Measurements from ENCODE around the gene LUM. TPM values are rescaled to one million over a fixed set of nuclear protein-coding genes. Genes with fewer than 3 reads are reported as not detected.
"Not testable (repeated sequence)": the region's sequence is repeated elsewhere in the genome, so short reads cannot be mapped to it uniquely, and the experiment has no call there.

The LUM gene
- polyA plus RNA-seq, 1 donor = 424 TPM

DNA sequence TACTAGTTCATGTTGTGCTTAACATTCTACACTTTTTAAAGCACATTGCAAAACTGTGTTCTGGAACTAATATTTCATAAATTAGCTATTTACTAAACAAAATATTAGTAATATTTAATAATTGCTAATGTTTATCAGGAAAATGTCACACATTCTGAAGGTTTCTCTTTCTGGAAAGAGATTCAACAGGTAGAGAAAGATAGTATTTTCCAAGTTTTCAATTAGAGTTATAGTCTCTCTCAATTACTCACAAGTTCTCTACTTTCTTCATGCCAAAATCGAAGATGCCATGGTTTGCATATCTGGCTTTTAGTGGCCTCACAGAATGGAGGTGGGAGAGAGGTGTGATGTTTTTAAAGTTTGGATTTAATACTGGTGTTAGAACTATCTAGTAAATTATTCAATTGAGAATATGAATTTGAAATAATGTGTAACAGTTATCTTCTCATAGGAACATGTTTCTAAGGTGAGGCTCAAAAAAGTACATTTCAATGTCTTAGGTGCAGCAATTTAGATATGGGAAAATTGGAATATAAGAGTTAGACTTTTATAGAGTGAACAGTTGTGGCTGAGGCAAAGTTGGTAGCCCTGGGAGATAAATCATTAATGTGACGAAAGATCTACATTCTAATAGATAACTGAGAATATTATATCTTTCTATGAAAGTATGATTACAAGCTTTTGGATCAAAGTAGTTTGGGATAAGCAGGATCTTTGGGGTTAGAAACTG, 1.5 kb downstream of the LUM start:
- DNase-seq = no peak

- peak; percentile 84 for DNase-seq
These were observed 2.1 kb downstream of the LUM start for GRCh38 chr12:91109148-91109564.

DNA sequence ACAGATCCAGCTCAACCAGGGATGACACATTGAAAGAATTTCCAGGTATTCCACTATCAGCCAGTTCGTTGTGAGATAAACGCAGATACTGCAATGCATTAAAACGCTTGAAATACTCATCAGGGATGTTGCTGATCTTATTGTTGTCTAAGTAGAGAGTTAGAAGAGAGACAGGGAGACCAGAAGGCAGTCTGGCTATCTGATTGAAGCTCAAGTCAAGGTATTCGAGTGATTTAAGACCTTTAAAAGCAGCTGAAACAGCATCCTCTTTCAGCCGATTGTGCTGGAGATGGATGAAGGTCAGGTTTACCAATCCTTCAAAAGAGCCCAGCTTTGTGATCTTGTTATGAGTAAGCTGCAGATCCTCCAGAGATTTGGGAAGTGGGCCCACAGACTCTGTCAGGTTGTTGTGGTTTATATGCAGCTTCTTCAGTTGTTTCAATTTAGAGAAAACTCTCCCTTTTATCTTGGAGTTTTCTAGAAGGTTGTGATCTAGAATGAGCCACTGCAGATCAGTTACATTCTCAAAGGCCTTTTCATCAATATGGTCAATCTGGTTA, 3.0 kb downstream of the LUM start:
- DNase-seq = no peak

DNA sequence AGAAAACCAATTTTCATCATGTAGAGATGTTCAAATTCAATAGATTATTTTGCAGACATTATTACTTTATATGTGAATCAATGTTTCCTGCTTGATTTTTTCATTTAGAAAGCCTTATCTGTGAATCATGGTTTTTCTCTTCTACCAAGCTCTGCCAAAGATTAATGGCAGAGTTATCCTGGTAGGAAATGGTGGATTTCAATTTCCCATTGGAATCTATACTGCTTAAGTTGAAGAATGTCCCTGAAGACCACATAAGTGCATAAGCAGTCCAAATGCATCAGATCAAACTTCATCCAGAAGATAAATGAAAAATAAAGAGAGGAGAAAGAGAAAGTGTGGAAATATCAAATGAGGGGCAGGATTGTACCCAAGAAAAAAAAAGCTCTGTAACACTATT, 5.0 kb downstream of the LUM start:
- no peak for DNase-seq

DNA sequence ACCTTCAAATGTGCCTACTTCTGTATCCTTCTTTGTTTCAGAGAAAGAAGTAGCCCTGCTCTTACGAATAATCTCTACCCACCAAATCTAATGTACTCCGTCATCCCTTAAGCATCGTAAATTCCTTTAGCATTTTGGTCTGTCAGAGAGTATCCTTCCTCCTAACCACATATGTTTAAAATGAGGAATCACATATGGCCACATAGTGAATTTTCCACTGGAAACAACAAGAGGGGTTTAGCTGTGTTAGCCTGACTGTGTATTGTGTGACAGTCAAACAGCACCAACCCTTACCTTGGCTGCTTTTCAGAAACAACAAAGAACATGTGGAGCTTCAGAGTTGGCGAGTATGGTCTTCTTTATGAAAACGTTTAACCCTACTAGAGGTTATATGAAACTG, 5.5 kb downstream of the LUM start:
- DNase-seq = no peak

DNA sequence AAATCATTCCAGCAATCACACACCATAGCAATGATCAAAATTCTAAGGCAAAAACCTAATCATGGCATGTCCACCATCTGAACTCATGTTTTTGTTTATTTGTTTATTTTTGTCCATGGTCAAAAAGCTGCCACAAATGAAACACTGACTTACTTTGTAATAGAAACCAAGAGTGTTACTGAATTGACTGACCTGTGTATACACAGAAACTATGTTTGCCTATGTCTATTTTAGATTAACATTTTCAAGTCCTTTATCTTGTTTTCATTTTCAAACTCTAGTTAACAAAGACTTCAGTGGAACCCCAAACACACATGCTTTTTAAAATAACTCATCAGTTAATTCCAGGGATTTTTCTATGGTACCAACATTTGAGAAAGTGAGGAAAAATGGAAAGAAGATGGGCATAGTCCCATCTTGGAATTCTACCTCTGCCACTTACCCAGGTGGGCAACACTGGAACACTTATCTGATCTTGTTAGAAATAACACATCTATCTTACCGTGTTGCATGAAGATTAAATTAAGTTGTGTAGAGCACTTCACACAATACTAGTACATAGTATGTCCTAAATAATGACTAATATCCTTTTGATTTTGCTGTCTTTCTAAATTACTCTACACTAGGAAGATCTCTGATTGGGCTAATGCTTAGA, 6.4 kb downstream of the LUM start:
- DNase-seq = no peak

DNA sequence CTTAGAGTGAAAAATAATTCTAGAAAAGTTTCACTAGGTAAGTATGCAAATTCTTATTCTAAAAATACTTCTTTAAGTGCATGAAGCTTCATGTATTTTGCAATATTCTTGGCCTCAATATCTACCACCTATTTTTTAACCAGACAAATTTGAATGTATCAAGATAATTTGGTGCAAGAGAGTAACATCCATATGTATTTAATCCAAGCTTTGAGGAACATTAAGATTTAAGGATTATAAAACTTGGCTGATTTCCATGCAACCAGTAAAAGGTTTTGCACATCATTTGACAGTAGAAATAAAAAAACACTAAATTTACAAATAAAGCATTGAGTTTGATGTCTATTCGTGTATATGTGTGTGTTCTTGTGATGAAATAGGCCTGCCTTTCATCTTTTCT, 7.7 kb downstream of the LUM start:
- no peak for DNase-seq

DNA sequence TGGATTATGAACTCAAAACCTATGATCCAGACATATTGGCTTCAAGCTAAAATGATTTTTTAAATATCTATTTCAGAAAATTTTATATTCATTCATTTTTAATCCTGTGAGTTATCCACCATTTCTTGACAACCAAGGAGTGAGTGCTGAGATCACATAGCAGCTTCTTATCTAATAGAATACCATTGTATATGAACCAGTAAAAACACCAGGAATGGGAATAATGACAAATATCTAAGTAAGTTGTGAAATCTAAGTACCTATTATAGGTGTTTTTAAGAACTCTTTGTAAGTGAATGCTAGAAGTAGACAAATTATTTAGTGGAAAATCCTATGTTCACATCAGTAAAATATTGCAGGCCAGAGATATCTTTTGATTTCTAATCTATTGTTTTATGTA, 8.2 kb downstream of the LUM start:
- DNase-seq = no peak

- no peak for DNase-seq
These were observed 10.4 kb downstream of the LUM start for GRCh38 chr12:91100906-91101305.

GRCh38 chr12:91099836-91100235, 11.5 kb downstream of the LUM start:
- DNase-seq = no peak

DNA sequence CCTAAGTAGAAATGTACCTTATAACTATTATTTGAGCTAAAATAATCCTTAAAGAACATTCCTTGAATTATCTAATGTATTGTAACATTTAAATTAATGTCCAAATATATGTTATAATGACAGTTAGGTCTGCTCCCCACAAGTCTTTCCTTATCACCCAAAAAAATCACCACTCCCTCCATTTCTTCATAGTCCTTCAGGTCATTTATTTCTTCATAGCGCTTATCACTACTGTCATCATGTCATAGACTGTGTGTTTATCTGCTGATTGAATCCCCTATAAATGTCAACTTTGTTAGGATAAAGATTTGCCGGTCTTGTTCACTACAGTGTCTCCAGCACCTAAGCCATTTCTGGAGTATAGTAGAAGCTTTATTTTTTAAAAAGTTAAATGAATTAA, 12.0 kb downstream of the LUM start:
- DNase-seq = no peak

- DNase-seq = no peak
These were observed 12.4 kb downstream of the LUM start for GRCh38 chr12:91098941-91099340.

DNA sequence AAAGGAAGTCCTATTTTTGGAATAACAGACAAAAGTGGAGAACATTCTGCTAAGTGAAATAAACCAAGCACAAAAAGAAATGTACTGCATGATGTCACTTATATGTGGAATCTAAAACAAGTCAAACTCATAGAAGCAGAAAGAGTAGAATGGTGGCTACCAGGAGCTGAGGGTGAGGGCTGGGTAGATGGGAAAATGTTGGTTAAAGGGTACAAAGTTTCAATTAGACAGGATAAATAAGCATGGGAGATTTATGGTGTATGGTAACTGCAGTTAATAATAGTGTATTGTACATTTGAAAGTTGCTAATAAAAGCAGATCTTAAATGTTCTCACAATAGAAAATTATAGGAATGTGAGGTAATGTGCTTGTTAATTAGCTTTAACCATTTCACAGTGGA, 12.8 kb downstream of the LUM start:
- no peak for DNase-seq

GRCh38 chr12:91094957-91095356, 16.3 kb downstream of the LUM start:
- DNase-seq = no peak

DNA sequence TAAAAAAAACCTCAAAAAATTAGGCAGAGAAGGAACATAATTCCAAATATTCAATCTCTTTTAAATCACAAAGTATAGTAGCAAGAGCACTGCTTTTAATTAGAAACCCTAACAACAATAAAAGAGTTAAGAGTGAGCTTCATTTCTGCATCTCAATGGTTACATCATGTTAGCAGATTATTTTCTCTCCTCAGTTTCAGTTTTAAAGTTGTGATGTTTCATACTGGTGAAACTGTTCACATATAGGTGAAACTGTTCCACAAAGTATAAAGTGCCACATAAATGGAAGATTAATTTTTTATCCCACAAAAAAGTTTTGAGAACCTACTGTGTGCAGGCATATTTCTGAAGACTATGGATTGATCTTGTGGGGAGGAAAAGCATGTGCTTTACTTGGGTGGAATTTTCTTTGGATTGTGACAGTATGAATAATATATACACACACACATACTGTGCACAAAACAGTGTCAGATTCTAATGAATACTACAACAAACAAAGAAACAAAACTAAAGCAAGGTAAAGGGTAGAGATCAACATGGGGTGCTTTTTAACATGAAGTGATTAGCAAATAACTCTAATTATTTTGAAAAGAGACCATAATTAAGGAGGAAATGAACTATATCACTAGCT, 17.1 kb downstream of the LUM start:
- DNase-seq = no peak

- no peak for DNase-seq
These were observed 18.0 kb downstream of the LUM start for GRCh38 chr12:91093341-91093740.

DNA sequence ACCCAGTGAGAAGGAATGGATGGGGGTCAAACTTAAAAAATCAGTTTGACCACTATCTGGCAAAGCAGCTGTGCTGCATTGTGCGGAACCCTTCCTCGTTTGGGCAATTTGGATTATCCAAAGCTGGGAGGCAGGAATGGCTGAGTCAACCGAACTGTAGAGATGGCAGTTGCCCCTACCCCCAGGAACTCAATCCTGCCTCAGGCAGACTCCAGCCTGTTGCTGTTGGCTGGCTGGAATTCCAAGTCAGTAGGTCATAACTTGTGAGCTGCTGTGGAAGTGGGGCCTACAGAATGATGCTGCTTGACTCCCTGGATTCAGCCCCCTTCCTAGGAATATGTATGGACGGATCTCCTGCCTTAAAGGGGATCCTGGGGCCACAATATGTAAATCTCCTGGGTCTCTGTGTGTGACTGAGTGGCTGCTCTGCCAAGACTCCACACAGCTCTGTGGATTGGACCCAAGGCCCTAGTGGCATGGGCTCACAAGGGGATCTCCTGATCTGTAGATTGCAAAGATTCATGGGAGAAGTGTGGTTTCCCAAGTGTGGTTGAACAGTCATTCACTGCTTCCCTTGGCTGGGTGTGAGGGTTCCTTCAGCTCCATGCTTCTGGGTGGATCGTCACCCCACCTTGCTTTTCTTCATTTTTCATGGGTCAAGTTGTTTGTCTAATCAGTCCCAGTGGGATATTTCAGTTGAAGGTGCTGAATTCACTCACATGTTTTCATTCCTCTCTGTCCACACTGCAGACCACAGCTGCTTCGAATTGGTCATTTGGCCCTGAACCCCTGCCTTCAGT, 19.2 kb downstream of the LUM start:
- DNase-seq = no peak

DNA sequence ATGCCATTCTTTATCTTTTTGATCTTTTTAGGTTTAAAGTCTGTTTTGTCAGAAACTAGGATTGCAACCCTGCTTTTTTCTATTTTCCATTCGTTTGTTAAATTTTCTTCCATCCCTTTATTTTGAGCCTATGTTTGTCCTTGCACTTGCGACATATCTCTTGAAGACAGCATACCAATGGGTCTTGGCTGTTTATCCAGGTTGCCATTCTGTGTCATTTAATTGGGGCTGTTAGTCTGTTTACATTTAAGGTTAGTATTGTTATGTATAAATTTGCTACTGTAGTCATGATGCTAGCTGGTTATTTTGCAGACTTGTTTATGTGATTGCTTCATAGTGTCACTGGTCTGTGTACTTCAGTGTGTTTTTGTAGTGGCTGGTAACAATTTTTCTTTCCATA, 21.3 kb downstream of the LUM start:
- not testable (repeated sequence) for DNase-seq

DNA sequence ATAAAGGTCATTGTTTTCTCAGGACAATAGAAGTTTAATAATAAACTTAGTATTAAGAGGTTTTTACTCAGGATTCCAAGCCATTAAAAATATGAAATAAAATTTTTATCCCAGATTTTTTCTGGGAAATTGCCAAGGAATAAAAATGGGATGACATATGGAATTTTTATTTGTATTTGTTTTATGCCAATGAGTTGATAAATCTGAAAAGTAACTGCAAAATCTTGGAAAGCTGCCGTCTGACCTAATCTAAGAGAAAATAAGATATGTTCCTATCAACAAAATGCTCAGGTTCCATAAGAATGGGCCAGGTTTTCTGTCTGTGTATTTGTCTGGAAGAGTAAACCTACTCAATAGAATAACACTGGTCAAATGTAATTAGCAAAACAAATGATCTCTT, 31.3 kb downstream of the LUM start:
- no peak for DNase-seq

DNA sequence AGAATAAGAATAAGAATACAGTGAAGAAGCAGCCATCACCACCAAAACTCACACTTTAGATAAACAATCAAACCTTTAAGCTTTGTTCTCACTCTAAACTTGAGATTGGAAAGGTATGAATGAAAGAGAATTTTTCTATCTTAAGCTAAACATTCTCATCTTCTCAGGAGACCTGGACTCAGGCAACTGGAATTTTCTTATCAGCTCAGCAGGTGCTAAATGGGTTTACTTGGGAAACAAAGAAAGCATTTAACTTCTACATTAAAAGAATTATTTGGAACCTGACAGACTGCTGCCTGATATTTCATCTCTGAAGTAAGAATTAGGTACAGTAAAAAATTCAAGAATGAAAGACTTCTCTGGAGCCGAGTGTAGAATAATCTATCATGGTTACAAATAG, 32.8 kb downstream of the LUM start:
- no peak for DNase-seq

GRCh38 chr12:91077228-91077954, 33.9 kb downstream of the LUM start:
- no peak for DNase-seq

DNA sequence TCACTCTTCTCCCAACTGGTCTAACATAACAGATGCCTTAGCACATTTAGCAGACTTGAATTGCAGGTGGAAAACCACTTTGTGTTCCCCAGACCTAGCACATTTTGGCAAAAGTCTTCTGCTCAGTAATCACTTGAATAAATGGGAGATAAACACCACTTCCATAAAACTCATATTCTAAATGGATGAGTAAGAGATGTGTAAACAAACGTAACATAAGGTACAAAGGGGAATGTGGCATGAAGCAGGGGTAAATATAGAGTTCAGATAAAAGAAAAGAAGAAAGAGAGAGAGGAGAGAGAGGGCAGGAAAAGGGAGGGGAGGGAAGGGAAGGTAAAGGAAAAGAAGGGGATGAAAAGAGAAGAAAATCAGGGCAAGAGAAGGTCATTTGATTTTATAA, 36.4 kb downstream of the LUM start:
- no peak for DNase-seq

Measured in hindlimb muscle (tissue), 1 donor.